GM21528 (cell line): ENCODE measurements around the gene NAE1.
"Not testable (repeated sequence)": the region's sequence is repeated elsewhere in the genome, so short reads cannot be mapped to it uniquely, and the experiment has no call there.

ENCODE experiments used
- ATAC-seq: cut with Tn5 transposase; IDR thresholded peaks from one replicate; pipeline ENCODE4 v1.9.1; 2021; ENCODE audit warnings: mild to moderate bottlenecking, moderate library complexity; ENCODE audit not compliant: unreplicated experiment, low FRiP score

Gene NAE1

GRCh38 chr16:66810391-66810790 lies 20.4 kb downstream of the NAE1 start:
- ATAC-seq, result no peak

GRCh38 chr16:66809765-66810164 lies 21.0 kb downstream of the NAE1 start:
- no peak for ATAC-seq

- ATAC-seq, result no peak
Observed at GRCh38 chr16:66802159-66802558, 28.6 kb downstream of the NAE1 start.

GRCh38 chr16:66801320-66802105 lies 29.3 kb downstream of the NAE1 start, which contains the start of gene TERB1:
Gene TERB1, minus strand, starts transcription at chr16:66801584. Its CDS starts 4,786 bp downstream, at chr16:66796798.
- ATAC-seq, result no peak

GRCh38 chr16:66800856-66801255 lies 29.9 kb downstream of the NAE1 start:
- ATAC-seq, result no peak

GRCh38 chr16:66798161-66798560 lies 32.6 kb downstream of the NAE1 start:
- no peak for ATAC-seq

GRCh38 chr16:66793984-66794383 lies 36.8 kb downstream of the NAE1 start:
- not testable (repeated sequence) for ATAC-seq

- no peak for ATAC-seq
Observed at GRCh38 chr16:66790130-66790733, 40.5 kb downstream of the NAE1 start.

- no peak for ATAC-seq
Observed at GRCh38 chr16:66787427-66787826, 43.3 kb downstream of the NAE1 start.

- no peak for ATAC-seq
Observed at GRCh38 chr16:66786551-66786950, 44.2 kb downstream of the NAE1 start.

GRCh38 chr16:66776457-66776856 lies 54.3 kb downstream of the NAE1 start:
- no peak for ATAC-seq

GRCh38 chr16:66774981-66775380 lies 55.8 kb downstream of the NAE1 start:
- ATAC-seq, result no peak

- ATAC-seq, result no peak
Observed at GRCh38 chr16:66758086-66758485, 72.7 kb downstream of the NAE1 start.

- no peak for ATAC-seq
Observed at GRCh38 chr16:66754819-66755218, 76.0 kb downstream of the NAE1 start.

GRCh38 chr16:66754211-66754610 lies 76.6 kb downstream of the NAE1 start:
- ATAC-seq, result no peak

GRCh38 chr16:66752958-66753357 lies 77.8 kb downstream of the NAE1 start:
- no peak for ATAC-seq
